RPMI8226 (cell line): ENCODE results near the gene TYW5.

Experiments used
- DNase-seq: peaks from one replicate; pipeline ENCODE4 v3.0.0-alpha.2; 2015

Gene TYW5

GRCh38 chr2:199955339-199956061 is at the start of gene TYW5, which contains the start of gene MAIP1:
TYW5 (minus strand) TSS chr2:199955491; CDS start chr2:199955470, 21 bp downstream.
MAIP1 (plus strand) TSS chr2:199955582; CDS start chr2:199955799, 217 bp downstream.
- peak; percentile 85 for DNase-seq

GRCh38 chr2:200003444-200003843 is 48.2 kb upstream of the TYW5 start:
- no peak for DNase-seq

GRCh38 chr2:200000444-200001163 is 45.3 kb upstream of the TYW5 start:
- no peak for DNase-seq

GRCh38 chr2:199999166-199999565 is 43.9 kb upstream of the TYW5 start:
- DNase-seq, result no peak

- no peak for DNase-seq
These were observed 42.0 kb upstream of the TYW5 start for GRCh38 chr2:199997296-199997695.

- no peak for DNase-seq
These were observed 39.6 kb upstream of the TYW5 start for GRCh38 chr2:199994896-199995295.

- no peak for DNase-seq
These were observed 39.1 kb upstream of the TYW5 start for GRCh38 chr2:199994371-199994770.

- DNase-seq, result no peak
These were observed 37.0 kb upstream of the TYW5 start for GRCh38 chr2:199992296-199992695.

- no peak for DNase-seq
These were observed 36.4 kb upstream of the TYW5 start for GRCh38 chr2:199991691-199992090.

GRCh38 chr2:199989822-199990221 is 34.5 kb upstream of the TYW5 start:
- no peak for DNase-seq

- no peak for DNase-seq
These were observed 32.9 kb upstream of the TYW5 start for GRCh38 chr2:199988151-199988550.

- DNase-seq, result no peak
These were observed 32.3 kb upstream of the TYW5 start for GRCh38 chr2:199987586-199987985.

GRCh38 chr2:199985625-199986207 is 30.4 kb upstream of the TYW5 start:
- peak; percentile 60 for DNase-seq

GRCh38 chr2:199984755-199985154 is 29.5 kb upstream of the TYW5 start:
- DNase-seq, result no peak

- no peak for DNase-seq
These were observed 28.9 kb upstream of the TYW5 start for GRCh38 chr2:199984159-199984558.

- no peak for DNase-seq
These were observed 28.2 kb upstream of the TYW5 start for GRCh38 chr2:199983534-199983933.

GRCh38 chr2:199982126-199982843 is 27.0 kb upstream of the TYW5 start:
- DNase-seq, result no peak

- DNase-seq, result peak; percentile 77
These were observed 24.7 kb upstream of the TYW5 start for GRCh38 chr2:199979832-199980628.

- DNase-seq, result no peak
These were observed 24.1 kb upstream of the TYW5 start for GRCh38 chr2:199979398-199979797.

- DNase-seq, result no peak
These were observed 22.7 kb upstream of the TYW5 start for GRCh38 chr2:199977984-199978415.

- no peak for DNase-seq
These were observed 20.1 kb upstream of the TYW5 start for GRCh38 chr2:199975273-199975895.

GRCh38 chr2:199973703-199974102 is 18.4 kb upstream of the TYW5 start:
- no peak for DNase-seq
